ENCODE data around the gene L3HYPDH. TPM values are rescaled to one million over a fixed set of nuclear protein-coding genes. Genes with fewer than 3 reads are reported as not detected.

The L3HYPDH gene
- total RNA-seq, 4 donors from 2014 or later: 17.3 to 86.6 (median 43.3) TPM

DNA sequence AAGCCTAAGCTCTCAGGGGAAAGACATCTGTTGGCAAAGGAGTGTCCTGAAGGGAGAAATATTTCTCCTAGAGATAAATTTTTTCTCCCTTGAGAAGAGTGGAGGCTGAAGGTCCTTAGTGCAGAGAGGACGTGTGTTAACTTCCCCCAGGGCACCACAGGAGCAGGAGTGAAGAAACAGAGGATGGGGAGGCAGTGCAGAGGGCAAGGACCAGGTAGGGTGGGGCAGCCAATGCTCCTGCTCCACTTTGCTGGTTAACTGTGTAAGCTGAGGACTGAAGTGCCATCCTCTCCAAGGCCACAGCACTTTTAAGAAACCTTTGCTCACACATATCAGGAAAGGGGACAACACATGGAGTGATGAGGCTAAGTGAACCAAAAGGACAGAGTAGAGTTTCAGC is 4.0 kb downstream of the L3HYPDH start:
- no peak overlapping the region for H3K27ac ChIP-seq
- H3K4me3 ChIP-seq: no peak overlapping the region
- peaks cover 0 to 29% (median 5%) of the 10 kb centered on the region in 4 donors for H3K4me1 ChIP-seq
- DNase-seq: no peak
- H3K36me3 ChIP-seq: peaks cover 0 to 11% (median 0%) of the 10 kb centered on the region in 3 donors
- TF ChIP-seq POLR2A (IDR thresholded peaks at IDR 0.05): no peak
- TF ChIP-seq, protein P1, sequence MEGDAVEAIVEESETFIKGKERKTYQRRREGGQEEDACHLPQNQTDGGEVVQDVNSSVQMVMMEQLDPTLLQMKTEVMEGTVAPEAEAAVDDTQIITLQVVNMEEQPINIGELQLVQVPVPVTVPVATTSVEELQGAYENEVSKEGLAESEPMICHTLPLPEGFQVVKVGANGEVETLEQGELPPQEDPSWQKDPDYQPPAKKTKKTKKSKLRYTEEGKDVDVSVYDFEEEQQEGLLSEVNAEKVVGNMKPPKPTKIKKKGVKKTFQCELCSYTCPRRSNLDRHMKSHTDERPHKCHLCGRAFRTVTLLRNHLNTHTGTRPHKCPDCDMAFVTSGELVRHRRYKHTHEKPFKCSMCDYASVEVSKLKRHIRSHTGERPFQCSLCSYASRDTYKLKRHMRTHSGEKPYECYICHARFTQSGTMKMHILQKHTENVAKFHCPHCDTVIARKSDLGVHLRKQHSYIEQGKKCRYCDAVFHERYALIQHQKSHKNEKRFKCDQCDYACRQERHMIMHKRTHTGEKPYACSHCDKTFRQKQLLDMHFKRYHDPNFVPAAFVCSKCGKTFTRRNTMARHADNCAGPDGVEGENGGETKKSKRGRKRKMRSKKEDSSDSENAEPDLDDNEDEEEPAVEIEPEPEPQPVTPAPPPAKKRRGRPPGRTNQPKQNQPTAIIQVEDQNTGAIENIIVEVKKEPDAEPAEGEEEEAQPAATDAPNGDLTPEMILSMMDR (IDR thresholded peaks at IDR 0.05): no peak
- H3K9me3 ChIP-seq: no peaks in the 10 kb centered on the region
- no peaks in the 10 kb centered on the region for H3K27me3 ChIP-seq

DNA sequence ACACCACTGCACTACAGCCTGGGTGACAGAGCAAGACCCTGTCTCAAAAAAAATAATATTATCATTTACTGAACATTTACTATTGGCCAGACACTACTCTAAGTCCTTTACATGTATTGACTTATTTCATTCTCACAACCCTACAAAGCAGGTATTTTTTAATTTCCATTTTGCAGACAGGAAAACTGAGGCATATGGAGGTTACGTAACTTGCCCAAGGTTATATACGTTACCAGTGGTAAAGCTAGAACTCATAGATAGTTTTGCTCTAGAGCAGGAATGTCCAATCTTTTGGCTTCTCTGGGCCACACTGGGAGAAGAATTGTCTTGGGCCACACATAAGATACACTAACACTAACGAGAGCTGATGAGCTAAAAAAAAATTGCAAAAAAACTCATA is 5.7 kb downstream of the L3HYPDH start:
- H3K4me3 ChIP-seq: no peak overlapping the region
- H3K4me1 ChIP-seq: peaks cover 0 to 28% (median 5%) of the 10 kb centered on the region in 4 donors
- TF ChIP-seq, protein P1 (IDR thresholded peaks at IDR 0.05): no peak
- no peak for TF ChIP-seq POLR2A (IDR thresholded peaks at IDR 0.05)
- no peaks in the 10 kb centered on the region for H3K9me3 ChIP-seq
- no peak for DNase-seq
- no peaks in the 10 kb centered on the region for H3K27me3 ChIP-seq
- H3K36me3 ChIP-seq: peaks cover 0 to 28% (median 0%) of the 10 kb centered on the region in 3 donors
- H3K27ac ChIP-seq: no peak overlapping the region

DNA sequence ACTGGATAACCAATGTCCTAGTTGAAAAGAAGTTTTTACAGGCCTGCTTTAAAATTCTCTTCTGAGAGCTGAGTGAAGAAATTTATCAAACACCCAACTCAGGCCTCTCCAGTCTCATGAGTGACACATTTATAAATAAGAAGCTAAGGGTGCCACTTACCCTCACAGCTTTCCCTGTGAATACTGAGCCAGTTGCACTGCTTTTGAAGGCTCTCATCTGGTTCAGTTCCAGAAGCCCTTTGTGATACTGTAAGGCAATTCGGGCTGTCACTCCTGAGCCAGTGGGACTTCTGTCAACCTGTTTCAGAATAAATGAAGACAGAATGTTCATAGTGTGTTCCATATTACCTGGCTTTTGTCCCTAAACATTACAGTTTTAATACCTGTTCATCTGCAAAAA is 8.5 kb downstream of the L3HYPDH start:
- H3K36me3 ChIP-seq: peaks cover 0 to 43% (median 3%) of the 10 kb centered on the region in 3 donors

DNA sequence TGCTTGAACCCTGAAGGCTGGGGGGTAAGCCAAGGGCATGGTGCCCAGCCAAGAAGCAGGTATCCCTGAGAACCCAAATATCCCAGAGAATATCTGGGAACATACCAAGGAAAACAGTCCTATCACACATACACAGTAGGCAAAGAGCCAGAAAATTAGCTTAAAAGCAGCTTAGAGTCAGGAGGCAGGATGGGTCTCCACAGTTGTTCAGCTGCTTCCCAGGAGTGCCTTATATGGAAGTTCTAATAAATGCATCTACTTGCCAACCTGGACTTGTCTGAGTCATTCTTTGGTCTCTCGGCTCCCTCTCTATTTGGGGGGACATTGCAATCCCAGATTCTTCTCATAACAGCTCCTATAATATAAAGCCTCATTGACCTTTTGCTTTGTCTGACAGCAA is 10.0 kb downstream of the L3HYPDH start:
- H3K36me3 ChIP-seq: peaks cover 0 to 43% (median 3%) of the 10 kb centered on the region in 3 donors
- H3K27me3 ChIP-seq: no peaks in the 10 kb centered on the region
- no peaks in the 10 kb centered on the region for H3K9me3 ChIP-seq

More for the DNA sequence above, 8.5 kb downstream of the L3HYPDH start:
- peaks cover 0 to 4% (median 0%) of the 10 kb centered on the region in 4 donors for H3K4me1 ChIP-seq
- no peak overlapping the region for H3K4me3 ChIP-seq
- H3K27me3 ChIP-seq: no peaks in the 10 kb centered on the region
- H3K9me3 ChIP-seq: no peaks in the 10 kb centered on the region
- no peak for TF ChIP-seq POLR2A (IDR thresholded peaks at IDR 0.05)
- TF ChIP-seq, protein P1 (IDR thresholded peaks at IDR 0.05): no peak
- no peak for DNase-seq
- H3K27ac ChIP-seq: no peak overlapping the region

DNA sequence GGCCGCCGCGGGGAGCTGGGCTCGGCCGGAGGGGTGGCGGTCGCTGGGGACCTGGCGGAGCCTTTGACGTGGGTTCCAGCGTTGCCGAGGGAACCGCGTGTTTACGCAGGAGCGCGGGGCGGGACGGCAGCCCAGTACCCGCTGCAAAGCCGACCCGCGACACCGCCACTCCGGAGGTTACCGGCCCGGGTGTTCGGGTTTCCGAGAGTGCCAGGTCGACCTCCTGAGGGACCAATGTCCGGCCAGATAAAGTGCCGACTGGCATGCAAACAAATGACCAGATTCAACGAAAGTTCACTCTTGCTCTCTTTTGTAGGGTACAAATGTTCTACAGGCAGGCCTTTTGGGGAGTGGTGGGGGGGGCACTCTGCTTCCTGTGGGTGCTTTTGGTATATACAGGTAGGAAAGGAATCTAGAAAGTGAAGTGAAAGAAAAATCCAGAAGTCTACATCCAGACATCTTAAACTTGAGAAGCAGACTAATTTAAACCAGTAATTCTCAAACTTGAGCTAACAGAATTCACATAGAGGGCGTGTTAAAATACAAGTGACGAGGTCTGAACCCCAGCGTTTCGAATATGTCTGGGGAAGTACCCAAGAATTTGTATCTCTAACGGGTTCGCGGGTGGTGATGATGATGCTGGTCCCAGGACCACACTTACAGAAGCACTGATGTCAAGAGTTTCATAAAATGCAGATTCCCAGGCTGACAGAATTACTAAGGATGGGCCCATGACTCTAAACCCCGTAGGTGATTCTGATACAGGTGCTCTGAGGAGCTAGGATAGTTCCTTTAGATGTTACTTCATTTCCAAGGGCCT is 18.7 kb downstream of the L3HYPDH start, which contains the start of gene GPR135:
Gene GPR135 (minus strand): TSS at position 65 of the 820 bp plus-strand sequence. CDS start 154 bp downstream, outside the sequence.
- peak in 1 of 3 donors; percentile 59 for DNase-seq
- H3K4me1 ChIP-seq: peaks cover 0 to 8% (median 0%) of the 10 kb centered on the region in 4 donors
- no peak for TF ChIP-seq POLR2A (IDR thresholded peaks at IDR 0.05)
- TF ChIP-seq, protein P1 (IDR thresholded peaks at IDR 0.05): no peak

More for the DNA sequence above, 10.0 kb downstream of the L3HYPDH start:
- no peak for TF ChIP-seq POLR2A (IDR thresholded peaks at IDR 0.05)
- TF ChIP-seq, protein P1 (IDR thresholded peaks at IDR 0.05): no peak
- DNase-seq: no peak
- H3K4me3 ChIP-seq: no peak overlapping the region
- H3K27ac ChIP-seq: no peak overlapping the region
- no peaks in the 10 kb centered on the region for H3K4me1 ChIP-seq

More for the DNA sequence above, 18.7 kb downstream of the L3HYPDH start, which contains the start of gene GPR135:
- Histone ChIP-seq H3K27ac (peak within 1 kb of the TSS; percentile 20 to 77 (median 58)), H3K9me3 (no peaks in the 10 kb centered on the region), H3K4me3 (peak within 1 kb of the TSS; percentile 55 to 82 (median 70)), H3K36me3 (no peaks in the 10 kb centered on the region), H3K27me3 (no peaks in the 10 kb centered on the region)
